CD4-positive, alpha-beta T cell (primary cell): ENCODE results near the gene ADM2. TPM values are rescaled to one million over a fixed set of nuclear protein-coding genes. Genes with fewer than 3 reads are reported as not detected.
A peak's percentile ranks its signal among the peaks of the same experiment; 100 is the strongest.

Experiments used
- ATAC-seq: fragments of 200-7000 bp; cut with Tn5 transposase; one replicate; pipeline ENCODE4 v1.10.0; 2022; ENCODE audit warnings: mild to moderate bottlenecking; ENCODE audit not compliant: poor library complexity
- CTCF ChIA-PET: fragments of 350-600 bp; sonication (Branson Sonifier 250); formaldehyde crosslinking; loops from one replicate; lab custom pipeline; 2021; ENCODE audit warnings: antibody characterized with exemption, inconsistent platforms; lab: Charles Lee
- POLR2A ChIA-PET: fragments of 350-600 bp; sonication (Branson Sonifier 250); formaldehyde crosslinking; loops from one replicate; lab custom pipeline; 2021; ENCODE audit warnings: antibody characterized with exemption, inconsistent platforms; lab: Charles Lee
- DNase-seq, 14 experiments: peaks; one replicate each; pipeline ENCODE4 v3.0.0-alpha.2; 2013 to 2020; ENCODE audit warnings: mixed read lengths in 2 of 14
- H3K27ac ChIP-seq, 2 donors: one replicate each; pipeline versions ENCODE4 v1.5.1 to v1.7.0; 2013; ENCODE audit warnings: low read length in 2 of 2, low read depth in 1 of 2, mild to moderate bottlenecking in 1 of 2
- H3K27me3 ChIP-seq, 2 experiments: 1 replicate in 1 of 2; 2 replicates in 1 of 2; pipeline versions ENCODE4 v1.6.1 to v1.7.0; 2013; ENCODE audit warnings: low read length in 2 of 2, control low read depth in 1 of 2, mild to moderate bottlenecking in 1 of 2, moderate library complexity in 1 of 2; ENCODE audit not compliant: insufficient read depth in 2 of 2, control insufficient read depth in 1 of 2
- H3K36me3 ChIP-seq: one replicate; pipeline ENCODE4 v1.6.1; 2013; ENCODE audit warnings: low read length, control low read depth; ENCODE audit not compliant: insufficient read depth
- H3K4me1 ChIP-seq: one replicate; pipeline ENCODE4 v1.6.1; 2013; ENCODE audit warnings: low read length, control low read depth; ENCODE audit not compliant: insufficient read depth
- H3K4me3 ChIP-seq: one replicate; pipeline ENCODE4 v1.5.1; 2013; ENCODE audit warnings: mild to moderate bottlenecking, low read length, moderate library complexity
- H3K9me3 ChIP-seq, 2 experiments: 1 replicate in 1 of 2; 2 replicates in 1 of 2; pipeline versions ENCODE4 v1.6.1 to v1.7.0; 2013; ENCODE audit warnings: low read length in 2 of 2, mild to moderate bottlenecking in 2 of 2, control low read depth in 1 of 2, moderate library complexity in 1 of 2; ENCODE audit not compliant: control insufficient read depth in 1 of 2, insufficient read depth in 1 of 2
- H3K27ac Mint-ChIP-seq: one replicate; pipeline ENCODE4 v1.8.0; 2020; ENCODE audit warnings: mixed read lengths
- H3K27me3 Mint-ChIP-seq: one replicate; pipeline ENCODE4 v1.8.0; 2021; ENCODE audit warnings: mixed read lengths
- H3K36me3 Mint-ChIP-seq: one replicate; pipeline ENCODE4 v1.8.0; 2021; ENCODE audit warnings: low read depth, mixed read lengths
- H3K4me1 Mint-ChIP-seq: one replicate; pipeline ENCODE4 v1.8.0; 2021; ENCODE audit warnings: low read depth, mixed read lengths
- H3K4me3 Mint-ChIP-seq: one replicate; pipeline ENCODE4 v1.8.0; 2020; ENCODE audit warnings: mild to moderate bottlenecking, mixed read lengths
- H3K9me3 Mint-ChIP-seq: one replicate; pipeline ENCODE4 v1.8.0; 2020; ENCODE audit warnings: mixed read lengths
- intact Hi-C, 2 experiments: fragments of 100-400 bp; cut with DNase I in 1 of 2; cut with micrococcal nuclease in 1 of 2; formaldehyde crosslinking; loops; one replicate each; pipeline versions ENCODE4 v1.15.1 to v1.9.0; 2023 to 2025; cut with DNase I, micrococcal nuclease
- total RNA-seq, 174 experiments: library from RNA in 2 of 174; stranded (reverse) in 2 of 174; gene quantifications; one replicate each; pipeline ENCODE4 v1.2.3 and lab custom pipeline; 2021 to 2026
- TF ChIP-seq, protein P1 (sequence below): fragments of 200-600 bp; IDR thresholded peaks from one replicate; pipeline ENCODE4 v1.8.0; 2022; ENCODE audit warnings: antibody characterized with exemption, mild to moderate bottlenecking

ADM2 gene
- total RNA-seq, 2 experiments from 2014 or later: 1.1 to 1.6 TPM

DNA sequence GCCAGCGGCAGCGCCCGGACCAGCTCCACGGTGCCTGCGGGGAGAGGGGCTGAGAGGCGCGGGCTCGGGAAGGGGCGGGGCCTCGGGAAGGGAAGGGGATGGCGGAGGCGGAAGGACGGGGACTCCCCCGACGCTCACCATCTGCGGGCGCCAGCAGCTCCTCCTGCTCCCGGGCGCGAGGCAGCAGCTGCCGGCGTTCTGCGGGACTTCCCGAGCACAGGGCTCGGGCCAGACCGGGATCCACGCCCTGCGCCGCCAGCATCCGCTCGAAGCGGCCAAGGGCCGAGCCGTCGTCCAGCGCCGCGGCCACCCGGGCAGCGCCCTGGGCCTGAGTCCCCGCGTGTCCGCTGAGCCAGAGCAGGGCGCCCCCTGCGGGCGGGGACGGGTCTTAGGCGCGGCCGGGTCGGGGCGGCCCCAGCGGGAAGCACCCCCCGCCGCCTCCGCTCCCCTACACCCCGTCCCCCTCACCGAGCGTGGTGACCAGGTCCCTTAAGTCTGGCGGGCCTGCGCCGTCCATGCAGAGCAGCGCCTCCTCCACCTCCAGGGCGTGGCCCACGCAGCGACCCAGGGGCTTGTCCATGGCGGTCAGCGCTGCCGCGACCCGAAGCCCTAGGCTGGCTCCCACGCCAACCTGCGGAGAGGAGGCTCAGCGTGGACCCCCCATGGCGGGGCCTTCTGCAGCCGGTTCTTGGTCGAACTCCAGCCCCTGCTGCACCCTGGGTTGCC, 44.9 kb downstream of the ADM2 start:
- Mint-ChIP-seq H3K4me3 (peak overlapping the region; percentile 83), H3K27me3 (no peaks in the 10 kb centered on the region), H3K9me3 (no peaks in the 10 kb centered on the region), H3K27ac (peak overlapping the region; percentile 90), H3K36me3 (peaks cover 26% of the 10 kb centered on the region), H3K4me1 (peaks cover 32% of the 10 kb centered on the region)
- Histone ChIP-seq H3K9me3 (no peaks in the 10 kb centered on the region), H3K27ac (peak overlapping the region; percentile 81 to 88), H3K27me3 (no peaks in the 10 kb centered on the region), H3K4me3 (peak overlapping the region; percentile 64), H3K4me1 (peaks cover 63% of the 10 kb centered on the region), H3K36me3 (peaks cover 29% of the 10 kb centered on the region)
- DNase-seq: peak; percentile 61 to 94 (median 80)
- peak; percentile 43 for ATAC-seq
- CTCF ChIA-PET: interaction anchor here (0.8 to 5.2 kb wide), 45 partner anchors 9 to 283 kb away, joined by 3 to 70 read pairs (median 5); partner anchors contain the start of genes ADM2, ARSA, CHKB and HDAC10
- POLR2A ChIA-PET: interaction anchor here (0.7 to 6.7 kb wide), 35 partner anchors 9 to 336 kb away, joined by 3 to 258 read pairs (median 7); partner anchors contain the start of genes ADM2, ARSA, CHKB and CPT1B
- TF ChIP-seq, protein P1, sequence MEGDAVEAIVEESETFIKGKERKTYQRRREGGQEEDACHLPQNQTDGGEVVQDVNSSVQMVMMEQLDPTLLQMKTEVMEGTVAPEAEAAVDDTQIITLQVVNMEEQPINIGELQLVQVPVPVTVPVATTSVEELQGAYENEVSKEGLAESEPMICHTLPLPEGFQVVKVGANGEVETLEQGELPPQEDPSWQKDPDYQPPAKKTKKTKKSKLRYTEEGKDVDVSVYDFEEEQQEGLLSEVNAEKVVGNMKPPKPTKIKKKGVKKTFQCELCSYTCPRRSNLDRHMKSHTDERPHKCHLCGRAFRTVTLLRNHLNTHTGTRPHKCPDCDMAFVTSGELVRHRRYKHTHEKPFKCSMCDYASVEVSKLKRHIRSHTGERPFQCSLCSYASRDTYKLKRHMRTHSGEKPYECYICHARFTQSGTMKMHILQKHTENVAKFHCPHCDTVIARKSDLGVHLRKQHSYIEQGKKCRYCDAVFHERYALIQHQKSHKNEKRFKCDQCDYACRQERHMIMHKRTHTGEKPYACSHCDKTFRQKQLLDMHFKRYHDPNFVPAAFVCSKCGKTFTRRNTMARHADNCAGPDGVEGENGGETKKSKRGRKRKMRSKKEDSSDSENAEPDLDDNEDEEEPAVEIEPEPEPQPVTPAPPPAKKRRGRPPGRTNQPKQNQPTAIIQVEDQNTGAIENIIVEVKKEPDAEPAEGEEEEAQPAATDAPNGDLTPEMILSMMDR: peak; percentile 75
- intact Hi-C loops: loop anchor here (2.0 to 5.0 kb wide), 5 partner anchors 35 to 96 kb away; partner anchors contain the start of genes CHKB (in 1 of the 2) and SYCE3 (in 1 of the 2)

DNA sequence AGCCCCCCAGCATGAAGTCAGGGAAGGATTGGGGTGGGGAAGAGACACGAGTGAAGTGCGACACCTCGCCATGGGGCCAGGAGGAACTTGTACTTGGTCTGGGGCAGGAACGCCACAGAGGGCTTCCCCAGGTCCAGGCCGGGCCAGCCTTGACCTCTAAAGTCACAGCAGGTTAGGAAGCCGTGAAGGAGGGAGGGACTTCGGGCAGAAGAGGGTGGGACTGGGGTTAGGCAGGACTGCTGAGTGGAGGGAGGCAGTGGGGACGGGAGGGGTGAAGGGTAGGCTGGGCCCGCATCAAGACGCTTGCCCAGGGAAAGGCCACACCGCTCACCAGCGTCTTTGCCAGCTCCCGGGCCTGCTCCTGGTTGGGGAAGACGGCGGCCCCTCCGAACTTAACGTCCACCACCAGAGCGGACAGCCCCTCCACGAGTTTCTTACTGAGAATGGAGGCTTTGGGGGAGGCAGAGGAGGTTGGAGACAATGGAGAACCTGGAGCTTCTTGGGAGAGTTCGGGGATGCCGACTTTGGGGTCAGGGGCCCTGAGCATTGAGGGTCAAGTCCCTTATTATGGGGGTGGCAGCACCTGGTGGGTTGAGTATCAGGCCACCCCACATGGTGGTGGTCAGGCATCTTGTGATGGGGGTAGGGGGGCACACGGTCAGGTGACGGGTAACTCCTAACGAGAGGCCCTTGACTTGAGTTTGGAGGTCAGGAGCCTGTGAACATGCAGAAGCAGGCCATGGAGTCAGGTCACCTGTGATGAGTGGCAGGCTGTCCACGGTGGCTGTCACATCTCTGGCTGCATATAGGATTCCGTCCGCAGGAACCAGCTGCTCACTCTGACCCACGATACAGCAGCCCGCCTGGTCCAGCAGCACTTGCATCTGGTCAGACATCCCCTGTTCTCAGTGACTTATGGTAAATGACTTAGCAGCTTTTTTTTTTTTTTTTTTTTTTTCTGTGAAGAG, 45.8 kb downstream of the ADM2 start:
- H3K36me3 ChIP-seq: peaks cover 20% of the 10 kb centered on the region
- peak overlapping the region; percentile 83 for H3K4me3 Mint-ChIP-seq
- H3K9me3 Mint-ChIP-seq: no peaks in the 10 kb centered on the region
- H3K36me3 Mint-ChIP-seq: peaks cover 25% of the 10 kb centered on the region
- no peaks in the 10 kb centered on the region for H3K9me3 ChIP-seq
- peaks cover 33% of the 10 kb centered on the region for H3K4me1 Mint-ChIP-seq
- peak overlapping the region; percentile 90 for H3K27ac Mint-ChIP-seq
- DNase-seq: peak in 7 of 14 experiments; percentile 29 to 71 (median 50)
- intact Hi-C loops: loop anchor here (2.0 to 5.0 kb wide), 5 partner anchors 34 to 95 kb away; partner anchors contain the start of genes CHKB (in 1 of the 2) and SYCE3 (in 1 of the 2)
- no peak for ATAC-seq
- H3K27ac ChIP-seq: peak overlapping the region; percentile 81 to 88
- TF ChIP-seq, protein P1: no peak
- H3K4me1 ChIP-seq: peaks cover 71% of the 10 kb centered on the region
- ChIA-PET POLR2A (interaction anchor here (0.6 to 6.7 kb wide), 8 partner anchors 11 to 336 kb away, joined by 3 to 258 read pairs (median 35); partner anchors contain the start of genes KLHDC7B, LMF2, NCAPH2 and SYCE3), CTCF (interaction anchor here (0.7 to 5.2 kb wide), 4 partner anchors 13 to 94 kb away, joined by 3 to 70 read pairs (median 36); partner anchors contain the start of gene SYCE3)
- no peaks in the 10 kb centered on the region for H3K27me3 ChIP-seq
- H3K4me3 ChIP-seq: peak overlapping the region; percentile 64
- no peaks in the 10 kb centered on the region for H3K27me3 Mint-ChIP-seq
